OCI-LY1 (cell line): Measurements from ENCODE around the gene SPRR2F.

ENCODE experiments used
- EZH2 ChIP-seq: fragments of 200-600 bp; sonication (generic), shearing (Covaris generic); IDR thresholded peaks from 2 replicates; pipeline ENCODE4 v1.8.0; 2017; ENCODE audit warnings: borderline replicate concordance, mixed run types, mild to moderate bottlenecking, antibody characterized with exemption, low read length, moderate library complexity, mixed read lengths
- TF ChIP-seq, protein P1 (sequence below): fragments of 200-600 bp; sonication (generic), shearing (Covaris generic); IDR thresholded peaks from 2 replicates; pipeline ENCODE4 v1.5.1; 2017; ENCODE audit warnings: mild to moderate bottlenecking, antibody characterized with exemption, low read length, moderate library complexity, mixed read lengths

DNA sequence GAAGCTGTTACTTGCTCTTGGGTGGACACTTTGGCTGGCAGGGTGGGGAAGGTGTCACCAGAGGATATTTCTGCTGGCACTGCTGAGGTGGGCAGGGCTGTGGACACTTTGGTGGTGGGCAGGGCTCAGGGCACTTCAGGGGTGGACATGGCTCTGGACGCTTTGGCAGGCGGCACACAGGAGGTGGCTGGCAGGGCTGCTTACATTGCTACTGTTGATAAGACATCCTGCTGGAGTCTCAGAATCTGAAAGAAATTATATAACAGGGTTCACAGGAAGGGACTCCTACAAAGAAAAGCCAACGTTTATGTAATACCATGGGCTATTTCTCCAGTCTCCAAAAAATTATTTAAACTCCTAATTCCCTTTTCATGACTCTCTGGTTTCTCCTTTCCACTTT lies 27.2 kb upstream of the SPRR2F start:
- no peak for TF ChIP-seq EZH2
- TF ChIP-seq, protein P1, sequence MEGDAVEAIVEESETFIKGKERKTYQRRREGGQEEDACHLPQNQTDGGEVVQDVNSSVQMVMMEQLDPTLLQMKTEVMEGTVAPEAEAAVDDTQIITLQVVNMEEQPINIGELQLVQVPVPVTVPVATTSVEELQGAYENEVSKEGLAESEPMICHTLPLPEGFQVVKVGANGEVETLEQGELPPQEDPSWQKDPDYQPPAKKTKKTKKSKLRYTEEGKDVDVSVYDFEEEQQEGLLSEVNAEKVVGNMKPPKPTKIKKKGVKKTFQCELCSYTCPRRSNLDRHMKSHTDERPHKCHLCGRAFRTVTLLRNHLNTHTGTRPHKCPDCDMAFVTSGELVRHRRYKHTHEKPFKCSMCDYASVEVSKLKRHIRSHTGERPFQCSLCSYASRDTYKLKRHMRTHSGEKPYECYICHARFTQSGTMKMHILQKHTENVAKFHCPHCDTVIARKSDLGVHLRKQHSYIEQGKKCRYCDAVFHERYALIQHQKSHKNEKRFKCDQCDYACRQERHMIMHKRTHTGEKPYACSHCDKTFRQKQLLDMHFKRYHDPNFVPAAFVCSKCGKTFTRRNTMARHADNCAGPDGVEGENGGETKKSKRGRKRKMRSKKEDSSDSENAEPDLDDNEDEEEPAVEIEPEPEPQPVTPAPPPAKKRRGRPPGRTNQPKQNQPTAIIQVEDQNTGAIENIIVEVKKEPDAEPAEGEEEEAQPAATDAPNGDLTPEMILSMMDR = no peak
